Measurements from ENCODE around the gene MEOX2.

DNA sequence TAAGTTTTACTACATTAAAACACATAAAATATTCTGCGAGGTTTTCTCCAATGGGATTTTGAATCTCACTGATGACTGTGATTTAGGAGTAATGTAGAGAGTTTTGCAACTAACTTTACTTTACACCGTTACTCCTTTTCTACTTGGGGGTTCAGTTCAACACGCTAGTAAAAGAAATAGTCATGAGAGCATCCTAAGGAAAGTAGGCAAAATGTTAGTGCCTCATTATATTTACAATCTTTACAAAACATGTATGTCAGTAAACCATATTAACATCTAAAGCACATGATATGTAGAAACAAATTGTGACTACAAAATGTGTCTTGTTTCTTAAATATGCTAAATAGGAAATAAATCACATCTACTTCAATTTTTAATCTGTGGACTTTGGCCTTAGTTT, 6.0 kb downstream of the MEOX2 start:
- TF ChIP-seq SIN3A (IDR thresholded peaks at IDR 0.05; ENCODE audit: low read depth, low read length) (no peak), ATF7 (IDR thresholded peaks at IDR 0.05; ENCODE audit: low read depth) (no peak), KAT2A (conservative IDR thresholded peaks at IDR 0.05; ENCODE audit: control insufficient read depth, low read depth, low read length) (no peak), USF1 (IDR thresholded peaks at IDR 0.05; ENCODE audit: borderline replicate concordance, extremely low read length, insufficient read depth, low read depth, low read length) (no peak), POLR2AphosphoS5 (IDR thresholded peaks at IDR 0.05; ENCODE audit: low read length) (no peak), CEBPZ (IDR thresholded peaks at IDR 0.05; ENCODE audit: low read depth, low read length) (no peak), SMAD1 (IDR thresholded peaks at IDR 0.05; ENCODE audit: low read depth, partially characterized antibody) (no peak)
- TF ChIP-seq, protein P1, sequence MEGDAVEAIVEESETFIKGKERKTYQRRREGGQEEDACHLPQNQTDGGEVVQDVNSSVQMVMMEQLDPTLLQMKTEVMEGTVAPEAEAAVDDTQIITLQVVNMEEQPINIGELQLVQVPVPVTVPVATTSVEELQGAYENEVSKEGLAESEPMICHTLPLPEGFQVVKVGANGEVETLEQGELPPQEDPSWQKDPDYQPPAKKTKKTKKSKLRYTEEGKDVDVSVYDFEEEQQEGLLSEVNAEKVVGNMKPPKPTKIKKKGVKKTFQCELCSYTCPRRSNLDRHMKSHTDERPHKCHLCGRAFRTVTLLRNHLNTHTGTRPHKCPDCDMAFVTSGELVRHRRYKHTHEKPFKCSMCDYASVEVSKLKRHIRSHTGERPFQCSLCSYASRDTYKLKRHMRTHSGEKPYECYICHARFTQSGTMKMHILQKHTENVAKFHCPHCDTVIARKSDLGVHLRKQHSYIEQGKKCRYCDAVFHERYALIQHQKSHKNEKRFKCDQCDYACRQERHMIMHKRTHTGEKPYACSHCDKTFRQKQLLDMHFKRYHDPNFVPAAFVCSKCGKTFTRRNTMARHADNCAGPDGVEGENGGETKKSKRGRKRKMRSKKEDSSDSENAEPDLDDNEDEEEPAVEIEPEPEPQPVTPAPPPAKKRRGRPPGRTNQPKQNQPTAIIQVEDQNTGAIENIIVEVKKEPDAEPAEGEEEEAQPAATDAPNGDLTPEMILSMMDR (IDR thresholded peaks at IDR 0.05 in 2 of 3, conservative IDR thresholded peaks at IDR 0.05 in 1 of 3; ENCODE audit: control insufficient read depth in 2 of 3, extremely low read depth in 1 of 3, insufficient read depth in 1 of 3, low read depth in 3 of 3, low read length in 3 of 3): no peak

Measured in GM12878 (cell line).